B cell (primary cell): Measurements from ENCODE around the gene KLC4. TPM values are rescaled to one million over a fixed set of nuclear protein-coding genes. Genes with fewer than 3 reads are reported as not detected.

ENCODE experiments used
- ATAC-seq: fragments of 200-7000 bp; cut with Tn5 transposase; one replicate; pipeline ENCODE4 v1.10.0; 2021; ENCODE audit warnings: low read depth, mild to moderate bottlenecking, moderate number of reproducible peaks, moderate library complexity
- CTCF ChIA-PET: fragments of 350-600 bp; sonication (Branson Sonifier 250); formaldehyde crosslinking; loops from one replicate; lab custom pipeline; 2021; ENCODE audit warnings: antibody characterized with exemption, inconsistent platforms; lab: Charles Lee
- POLR2A ChIA-PET: fragments of 350-600 bp; sonication (Branson Sonifier 250); formaldehyde crosslinking; loops from one replicate; lab custom pipeline; 2021; ENCODE audit warnings: antibody characterized with exemption; lab: Charles Lee
- DNase-seq: peaks from one replicate; pipeline ENCODE4 v3.0.0; 2013
- H2AFZ ChIP-seq: 2 replicates; pipeline ENCODE4 v1.6.1; 2012; ENCODE audit warnings: mild to moderate bottlenecking, low read depth, low read length; ENCODE audit not compliant: insufficient read depth, poor library complexity, severe bottlenecking
- H3K27ac ChIP-seq, 2 donors: 1 replicate in 1 of 2; 2 replicates in 1 of 2; pipeline ENCODE4 v1.5.1; 2012 to 2013; ENCODE audit warnings: low read length in 2 of 2, mild to moderate bottlenecking in 2 of 2, moderate library complexity in 1 of 2
- H3K27me3 ChIP-seq, 4 experiments: fragments of 200-600 bp in 1 of 4; sonication (generic) in 1 of 4; replicated peaks in 1 of 4; 1 replicate in 2 of 4; 2 replicates in 2 of 4; pipeline versions ENCODE4 v1.6.1 to v1.7.0; 2013 to 2016; ENCODE audit warnings: low read length in 3 of 4, mild to moderate bottlenecking in 2 of 4, mixed read lengths in 1 of 4, moderate library complexity in 1 of 4; ENCODE audit not compliant: insufficient read depth in 4 of 4, control insufficient read depth in 3 of 4; ENCODE audit errors: control extremely low read depth in 1 of 4
- H3K36me3 ChIP-seq, 2 experiments: replicated peaks in 1 of 2; 1 replicate in 1 of 2; 2 replicates in 1 of 2; pipeline versions ENCODE4 v1.6.1 to v1.7.1; 2013; ENCODE audit warnings: low read length in 1 of 2; ENCODE audit not compliant: insufficient read depth in 2 of 2, control insufficient read depth in 1 of 2; ENCODE audit errors: control extremely low read depth in 1 of 2, extremely low read depth in 1 of 2
- H3K4me1 ChIP-seq, 2 donors: fragments of 200-600 bp in 1 of 2; sonication (generic) in 1 of 2; 1 replicate in 1 of 2; 2 replicates in 1 of 2; pipeline versions ENCODE4 v1.5.1 to v1.6.1; 2013 to 2017; ENCODE audit warnings: low read length in 2 of 2; ENCODE audit not compliant: control insufficient read depth in 2 of 2, insufficient read depth in 2 of 2
- H3K4me2 ChIP-seq: replicated peaks from 2 replicates; pipeline ENCODE3; 2012; ENCODE audit warnings: mild to moderate bottlenecking, low read depth, low read length; ENCODE audit not compliant: poor library complexity, severe bottlenecking
- H3K4me3 ChIP-seq, 5 experiments: fragments of 200-600 bp in 1 of 5; sonication (generic) in 1 of 5; 1 replicate in 3 of 5; 2 replicates in 2 of 5; pipeline versions ENCODE4 v1.5.1 to v1.7.0; 2011 to 2016; ENCODE audit warnings: low read length in 4 of 5, mild to moderate bottlenecking in 4 of 5, low read depth in 2 of 5, control low read depth in 1 of 5, moderate library complexity in 1 of 5; ENCODE audit not compliant: insufficient read depth in 1 of 5; ENCODE audit errors: control extremely low read depth in 1 of 5, extremely low read depth in 1 of 5
- H3K79me2 ChIP-seq: fragments of 200-600 bp; sonication (generic); one replicate; pipeline ENCODE4 v1.6.0; 2016; ENCODE audit warnings: low read length; ENCODE audit not compliant: control insufficient read depth, insufficient read depth
- H3K9ac ChIP-seq: fragments of 200-600 bp; sonication (generic); 2 replicates; pipeline ENCODE4 v1.6.1; 2017; ENCODE audit warnings: mild to moderate bottlenecking, low read length, moderate library complexity
- H3K9me3 ChIP-seq, 3 donors: one replicate each; pipeline versions ENCODE4 v1.6.1 to v1.7.1; 2013; ENCODE audit warnings: low read length in 2 of 3; ENCODE audit not compliant: control insufficient read depth in 2 of 3, insufficient read depth in 1 of 3; ENCODE audit errors: control extremely low read depth in 1 of 3
- H4K20me1 ChIP-seq: 2 replicates; pipeline ENCODE4 v1.6.0; 2012; ENCODE audit warnings: mild to moderate bottlenecking, low read length; ENCODE audit not compliant: insufficient read depth, control insufficient read depth, poor library complexity, severe bottlenecking
- H3K27ac Mint-ChIP-seq: one replicate; pipeline ENCODE4 v1.8.0; 2021; ENCODE audit warnings: mixed read lengths
- H3K27me3 Mint-ChIP-seq: one replicate; pipeline ENCODE4 v1.8.0; 2021; ENCODE audit warnings: mixed read lengths
- H3K4me1 Mint-ChIP-seq: one replicate; pipeline ENCODE4 v1.8.0; 2021; ENCODE audit warnings: mixed read lengths
- H3K4me3 Mint-ChIP-seq: one replicate; pipeline ENCODE4 v1.8.0; 2021; ENCODE audit warnings: mixed read lengths
- H3K9me3 Mint-ChIP-seq: one replicate; pipeline ENCODE4 v1.8.0; 2022; ENCODE audit warnings: mixed read lengths; ENCODE audit not compliant: insufficient read depth
- EZH2 ChIP-seq: IDR thresholded peaks from 2 replicates; pipeline ENCODE4 v1.6.1; 2012; ENCODE audit warnings: borderline replicate concordance, low read depth, mild to moderate bottlenecking, moderate library complexity, low read length; ENCODE audit not compliant: insufficient read depth, poor library complexity, severe bottlenecking
- WGBS: methylation state at CpG from one replicate; pipeline ENCODE4 v1.1.5; 2013; ENCODE audit warnings: missing lambda C conversion rate; ENCODE audit not compliant: insufficient coverage; 5-methylcytosine and 5-hydroxymethylcytosine counted together
- intact Hi-C: fragments of 100-400 bp; cut with micrococcal nuclease; formaldehyde crosslinking; loops from one replicate; pipeline ENCODE4 v1.10.0; 2022
- polyA plus RNA-seq: library from polyadenylated mRNA; depleted of rRNA; stranded (reverse); fragments of >200 nt; gene quantifications from 2 replicates; pipeline ENCODE4 v1.2.3, GENCODE V29; 2012
- total RNA-seq, 2 donors: library from RNA; stranded (reverse); fragments of 120-200 nt in 1 of 2; gene quantifications; 1 replicate in 1 of 2; 2 replicates in 1 of 2; pipeline versions ENCODE4 v1.2.3 to v1.2.4, GENCODE V29; 2013 to 2022
- TF ChIP-seq, protein P1 (sequence below): fragments of 200-600 bp; IDR thresholded peaks from one replicate; pipeline ENCODE4 v1.8.0; 2022; ENCODE audit warnings: antibody characterized with exemption, mild to moderate bottlenecking

KLC4 gene
- total and polyA plus RNA-seq, 2 donors (not counting 1 experiment from before 2014, with no cell fraction given): 30.6 to 52.7 TPM

DNA sequence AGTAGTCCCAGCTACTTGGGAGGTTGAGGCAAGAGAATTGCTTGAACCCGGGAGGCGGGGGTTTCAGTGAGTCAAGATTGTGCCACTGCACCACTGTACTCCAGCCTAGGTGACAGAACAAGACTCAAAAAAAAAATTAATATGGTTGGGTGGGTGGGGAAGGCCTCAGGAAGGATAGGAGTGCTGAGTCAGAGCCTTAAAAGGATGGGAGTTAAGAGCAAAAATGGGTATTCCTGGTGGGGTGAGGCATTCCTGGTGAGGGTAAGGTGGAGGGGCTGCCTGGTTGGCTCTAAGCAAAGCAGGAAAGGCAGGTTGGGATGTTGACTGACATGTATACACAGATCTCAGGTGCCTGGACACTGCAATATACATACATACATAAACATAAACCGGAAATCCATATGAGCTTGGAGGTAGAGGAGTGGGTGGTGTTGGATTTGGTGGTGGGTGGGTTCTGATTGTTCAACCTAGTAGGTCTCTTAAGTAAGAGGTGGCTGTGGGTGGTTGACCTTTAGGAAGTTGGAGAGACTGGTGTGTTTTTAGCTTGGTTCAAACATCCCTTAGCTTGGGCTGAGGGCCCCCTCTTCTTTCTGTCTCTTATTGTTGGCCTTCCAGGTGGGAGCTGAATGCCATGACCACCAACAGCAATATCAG, 39.3 kb upstream of the KLC4 start:
- Histone ChIP-seq H3K4me1 (peaks cover 5 to 29% of the 10 kb centered on the region in 2 donors), H3K9ac (no peak overlapping the region), H3K4me3 (no peak overlapping the region), H4K20me1 (peaks cover 39% of the 10 kb centered on the region), H3K27me3 (no peaks in the 10 kb centered on the region), H3K27ac (no peak overlapping the region), H3K9me3 (no peaks in the 10 kb centered on the region), H3K36me3 (peaks cover 3 to 40% of the 10 kb centered on the region in 2 experiments), H3K79me2 (peaks cover 49% of the 10 kb centered on the region), H2AFZ (no peak overlapping the region), H3K4me2 (no peak overlapping the region)
- DNase-seq (no peak), ATAC-seq (no peak)
- Mint-ChIP-seq H3K9me3 (no peaks in the 10 kb centered on the region), H3K27me3 (no peaks in the 10 kb centered on the region), H3K4me3 (peak overlapping the region; percentile 60), H3K4me1 (peaks cover 35% of the 10 kb centered on the region), H3K27ac (peak overlapping the region; percentile 32)
- TF ChIP-seq, protein P1, sequence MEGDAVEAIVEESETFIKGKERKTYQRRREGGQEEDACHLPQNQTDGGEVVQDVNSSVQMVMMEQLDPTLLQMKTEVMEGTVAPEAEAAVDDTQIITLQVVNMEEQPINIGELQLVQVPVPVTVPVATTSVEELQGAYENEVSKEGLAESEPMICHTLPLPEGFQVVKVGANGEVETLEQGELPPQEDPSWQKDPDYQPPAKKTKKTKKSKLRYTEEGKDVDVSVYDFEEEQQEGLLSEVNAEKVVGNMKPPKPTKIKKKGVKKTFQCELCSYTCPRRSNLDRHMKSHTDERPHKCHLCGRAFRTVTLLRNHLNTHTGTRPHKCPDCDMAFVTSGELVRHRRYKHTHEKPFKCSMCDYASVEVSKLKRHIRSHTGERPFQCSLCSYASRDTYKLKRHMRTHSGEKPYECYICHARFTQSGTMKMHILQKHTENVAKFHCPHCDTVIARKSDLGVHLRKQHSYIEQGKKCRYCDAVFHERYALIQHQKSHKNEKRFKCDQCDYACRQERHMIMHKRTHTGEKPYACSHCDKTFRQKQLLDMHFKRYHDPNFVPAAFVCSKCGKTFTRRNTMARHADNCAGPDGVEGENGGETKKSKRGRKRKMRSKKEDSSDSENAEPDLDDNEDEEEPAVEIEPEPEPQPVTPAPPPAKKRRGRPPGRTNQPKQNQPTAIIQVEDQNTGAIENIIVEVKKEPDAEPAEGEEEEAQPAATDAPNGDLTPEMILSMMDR: no peak
- no peak for TF ChIP-seq EZH2
- POLR2A ChIA-PET: interaction anchor here (1.3 to 1.6 kb wide), 2 partner anchors 34 to 162 kb away, joined by 4 to 12 read pairs; partner anchors contain the start of genes CUL7 and CUL9
- 100% methylated on average over 1 of the region's 3 CpGs for WGBS
- intact Hi-C loops: no loop called here
- CTCF ChIA-PET: interaction anchor here (1.2 kb wide), 1 partner anchor 120 kb away, joined by 6 read pairs; no protein-coding TSS in a partner anchor

- DNase-seq (no peak), ATAC-seq (no peak)
- H3K4me3 Mint-ChIP-seq: peak overlapping the region; percentile 60
- Histone ChIP-seq H2AFZ (peak overlapping the region; percentile 95), H3K27me3 (no peaks in the 10 kb centered on the region), H3K4me2 (peak overlapping the region; percentile 93), H3K4me3 (peak overlapping the region; percentile 8 to 94 (median 85)), H3K9ac (peak overlapping the region; percentile 80), H3K36me3 (peaks cover 3 to 44% of the 10 kb centered on the region in 2 experiments), H3K9me3 (no peaks in the 10 kb centered on the region), H3K4me1 (peaks cover 3 to 25% of the 10 kb centered on the region in 2 donors), H3K79me2 (peaks cover 42% of the 10 kb centered on the region), H3K27ac (peak overlapping the region; percentile 25 to 72), H4K20me1 (peaks cover 36% of the 10 kb centered on the region)
- no CpG with 5 or more reads among the region's 5 CpGs for WGBS
- intact Hi-C loops: loop anchor here (1.0 kb wide), 1 partner anchor 8 kb away; the partner anchor contains the start of gene MEA1
- peaks cover 31% of the 10 kb centered on the region for H3K4me1 Mint-ChIP-seq
- no peak overlapping the region for H3K27ac Mint-ChIP-seq
- H3K9me3 Mint-ChIP-seq: no peaks in the 10 kb centered on the region
- TF ChIP-seq, protein P1: no peak
- TF ChIP-seq EZH2: no peak
- no peaks in the 10 kb centered on the region for H3K27me3 Mint-ChIP-seq
- POLR2A ChIA-PET: interaction anchor here (0.9 to 2.0 kb wide), 6 partner anchors 13 to 274 kb away, joined by 3 to 12 read pairs (median 4); partner anchors contain the start of genes CNPY3, CUL7, CUL9 and PEX6
- CTCF ChIA-PET: interaction anchor here (0.8 to 1.2 kb wide), 3 partner anchors 11 to 121 kb away, joined by 3 to 6 read pairs (median 4); no protein-coding TSS in a partner anchor
Measured at GRCh38 chr6:43020847-43021246, 38.6 kb upstream of the KLC4 start.
